SK-N-SH treated with all-trans-retinoic acid at 6 μM for 48 hours (cell line): Measurements from ENCODE around the gene NR4A2.

Experiments used
- ARNTL ChIP-seq: fragments of 450-650 bp; formaldehyde crosslinking; IDR thresholded peaks from 2 replicates; pipeline ENCODE4 v1.5.0; 2020; ENCODE audit warnings: low read depth, mild to moderate bottlenecking, moderate library complexity, borderline replicate concordance
- GLIS3 ChIP-seq: fragments of 250-450 bp; sonication (Bioruptor Pico); IDR thresholded peaks from 2 replicates; pipeline ENCODE4 v1.5.0; 2020; ENCODE audit warnings: mild to moderate bottlenecking, moderate library complexity
- ISL1 ChIP-seq: fragments of 250-450 bp; sonication (Bioruptor Pico); IDR thresholded peaks from 2 replicates; pipeline ENCODE4 v2.1.2; 2022; ENCODE audit warnings: mild to moderate bottlenecking, moderate library complexity
- POU6F1 ChIP-seq: fragments of 250-450 bp; sonication (Bioruptor Pico); IDR thresholded peaks from 2 replicates; pipeline ENCODE4 v1.8.0; 2021; ENCODE audit warnings: low read depth, mild to moderate bottlenecking, moderate library complexity, borderline replicate concordance
- SNAI2 ChIP-seq: fragments of 250-450 bp; sonication (Bioruptor Pico); IDR thresholded peaks from 2 replicates; pipeline ENCODE4 v1.5.0; 2020; ENCODE audit warnings: mild to moderate bottlenecking, moderate library complexity
- TCF4 ChIP-seq: fragments of 250-450 bp; sonication (Bioruptor Pico); IDR thresholded peaks from 2 replicates; pipeline ENCODE4 v1.8.0; 2021; ENCODE audit warnings: mild to moderate bottlenecking, moderate library complexity, borderline replicate concordance
- ZFP3 ChIP-seq: fragments of 250-450 bp; sonication (Bioruptor Pico); IDR thresholded peaks from 2 replicates; pipeline ENCODE4 v1.5.0; 2020; ENCODE audit warnings: mild to moderate bottlenecking, moderate library complexity
- ZFP30 ChIP-seq: fragments of 450-650 bp; formaldehyde crosslinking; IDR thresholded peaks from 2 replicates; pipeline ENCODE4 v1.5.0; 2022; ENCODE audit warnings: mild to moderate bottlenecking, moderate library complexity
- ZNF70 ChIP-seq: fragments of 450-650 bp; formaldehyde crosslinking; IDR thresholded peaks from 2 replicates; pipeline ENCODE4 v1.5.0; 2020; ENCODE audit warnings: mild to moderate bottlenecking, moderate library complexity
- ZNF8 ChIP-seq: fragments of 450-650 bp; formaldehyde crosslinking; IDR thresholded peaks from 2 replicates; pipeline ENCODE4 v1.5.0; 2020; ENCODE audit warnings: mild to moderate bottlenecking, moderate library complexity
- TF ChIP-seq, protein P1 (sequence below): fragments of 250-450 bp; sonication (Bioruptor Pico); IDR thresholded peaks from 2 replicates; pipeline ENCODE4 v1.8.0; 2020; ENCODE audit warnings: mild to moderate bottlenecking, moderate library complexity, borderline replicate concordance
- TF ChIP-seq, protein P2 (sequence below): fragments of 250-450 bp; sonication (Bioruptor Pico); IDR thresholded peaks from 2 replicates; pipeline ENCODE4 v1.5.1; 2020; ENCODE audit warnings: low read depth, mild to moderate bottlenecking, moderate library complexity

DNA sequence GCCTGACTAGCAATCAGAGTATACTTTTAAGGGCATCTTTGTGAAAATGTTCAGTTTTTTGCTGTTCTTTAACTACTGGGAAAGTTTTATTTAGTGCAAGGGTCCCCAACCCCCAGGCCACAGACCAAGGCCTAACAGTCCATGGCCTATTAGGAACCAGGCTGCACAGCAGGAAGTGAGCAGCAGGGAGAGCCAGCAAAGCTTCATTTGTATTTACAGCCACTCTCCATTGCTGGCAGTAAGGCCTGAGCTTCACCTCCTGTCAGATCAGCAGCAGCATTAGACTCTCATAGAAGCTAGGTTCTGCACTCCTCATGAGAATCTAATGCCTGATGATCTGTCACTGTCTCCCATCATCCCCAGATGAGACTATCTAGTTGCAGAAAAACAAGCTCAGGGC, 17.1 kb upstream of the NR4A2 start:
- TF ChIP-seq, protein P1, sequence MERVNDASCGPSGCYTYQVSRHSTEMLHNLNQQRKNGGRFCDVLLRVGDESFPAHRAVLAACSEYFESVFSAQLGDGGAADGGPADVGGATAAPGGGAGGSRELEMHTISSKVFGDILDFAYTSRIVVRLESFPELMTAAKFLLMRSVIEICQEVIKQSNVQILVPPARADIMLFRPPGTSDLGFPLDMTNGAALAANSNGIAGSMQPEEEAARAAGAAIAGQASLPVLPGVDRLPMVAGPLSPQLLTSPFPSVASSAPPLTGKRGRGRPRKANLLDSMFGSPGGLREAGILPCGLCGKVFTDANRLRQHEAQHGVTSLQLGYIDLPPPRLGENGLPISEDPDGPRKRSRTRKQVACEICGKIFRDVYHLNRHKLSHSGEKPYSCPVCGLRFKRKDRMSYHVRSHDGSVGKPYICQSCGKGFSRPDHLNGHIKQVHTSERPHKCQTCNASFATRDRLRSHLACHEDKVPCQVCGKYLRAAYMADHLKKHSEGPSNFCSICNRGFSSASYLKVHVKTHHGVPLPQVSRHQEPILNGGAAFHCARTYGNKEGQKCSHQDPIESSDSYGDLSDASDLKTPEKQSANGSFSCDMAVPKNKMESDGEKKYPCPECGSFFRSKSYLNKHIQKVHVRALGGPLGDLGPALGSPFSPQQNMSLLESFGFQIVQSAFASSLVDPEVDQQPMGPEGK (CRISPR knock-in tag), result no peak
- TF ChIP-seq ZNF70 (CRISPR knock-in tag) (no peak), ZFP3 (no peak), POU6F1 (CRISPR knock-in tag) (no peak), TCF4 (CRISPR knock-in tag) (no peak), GLIS3 (CRISPR knock-in tag) (no peak), ISL1 (CRISPR knock-in tag) (no peak), ARNTL (no peak), ZFP30 (CRISPR knock-in tag) (no peak), ZNF8 (CRISPR knock-in tag) (no peak), SNAI2 (CRISPR knock-in tag) (no peak)
- TF ChIP-seq, protein P2, sequence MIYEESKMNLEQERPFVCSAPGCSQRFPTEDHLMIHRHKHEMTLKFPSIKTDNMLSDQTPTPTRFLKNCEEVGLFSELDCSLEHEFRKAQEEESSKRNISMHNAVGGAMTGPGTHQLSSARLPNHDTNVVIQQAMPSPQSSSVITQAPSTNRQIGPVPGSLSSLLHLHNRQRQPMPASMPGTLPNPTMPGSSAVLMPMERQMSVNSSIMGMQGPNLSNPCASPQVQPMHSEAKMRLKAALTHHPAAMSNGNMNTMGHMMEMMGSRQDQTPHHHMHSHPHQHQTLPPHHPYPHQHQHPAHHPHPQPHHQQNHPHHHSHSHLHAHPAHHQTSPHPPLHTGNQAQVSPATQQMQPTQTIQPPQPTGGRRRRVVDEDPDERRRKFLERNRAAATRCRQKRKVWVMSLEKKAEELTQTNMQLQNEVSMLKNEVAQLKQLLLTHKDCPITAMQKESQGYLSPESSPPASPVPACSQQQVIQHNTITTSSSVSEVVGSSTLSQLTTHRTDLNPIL (CRISPR knock-in tag), result no peak
